GM13976 (cell line): ENCODE data around the gene ITPR1.
A peak's percentile ranks its signal among the peaks of the same experiment; 100 is the strongest.
"Not testable (repeated sequence)": the region's sequence is repeated elsewhere in the genome, so short reads cannot be mapped to it uniquely, and the experiment has no call there.

Experiments
- DNase-seq: peaks from one replicate; pipeline ENCODE4 v3.0.0; 2012; ENCODE audit warnings: low spot score
- in situ Hi-C: fragments of 300-500 bp; cut with MboI; formaldehyde crosslinking; loops from one replicate; pipeline ENCODE4 v1.12.0; 2022; ENCODE audit warnings: low sequenced_read_pairs, mixed read lengths, inconsistent platforms; ENCODE audit not compliant: unreplicated experiment
- TF ChIP-seq, protein P1 (sequence below): IDR thresholded peaks from 2 replicates; pipeline ENCODE4 v1.5.1; 2012; ENCODE audit warnings: borderline replicate concordance, mild to moderate bottlenecking; ENCODE audit not compliant: insufficient read depth; ENCODE audit errors: extremely low read depth, missing control alignments, control extremely low read depth

ITPR1 gene

GRCh38 chr3:4493014-4493940 lies at the start of gene ITPR1:
TSS of gene ITPR1 (plus strand) at chr3:4493348. CDS start at chr3:4516492, 23,144 bp downstream.
- TF ChIP-seq, protein P1, sequence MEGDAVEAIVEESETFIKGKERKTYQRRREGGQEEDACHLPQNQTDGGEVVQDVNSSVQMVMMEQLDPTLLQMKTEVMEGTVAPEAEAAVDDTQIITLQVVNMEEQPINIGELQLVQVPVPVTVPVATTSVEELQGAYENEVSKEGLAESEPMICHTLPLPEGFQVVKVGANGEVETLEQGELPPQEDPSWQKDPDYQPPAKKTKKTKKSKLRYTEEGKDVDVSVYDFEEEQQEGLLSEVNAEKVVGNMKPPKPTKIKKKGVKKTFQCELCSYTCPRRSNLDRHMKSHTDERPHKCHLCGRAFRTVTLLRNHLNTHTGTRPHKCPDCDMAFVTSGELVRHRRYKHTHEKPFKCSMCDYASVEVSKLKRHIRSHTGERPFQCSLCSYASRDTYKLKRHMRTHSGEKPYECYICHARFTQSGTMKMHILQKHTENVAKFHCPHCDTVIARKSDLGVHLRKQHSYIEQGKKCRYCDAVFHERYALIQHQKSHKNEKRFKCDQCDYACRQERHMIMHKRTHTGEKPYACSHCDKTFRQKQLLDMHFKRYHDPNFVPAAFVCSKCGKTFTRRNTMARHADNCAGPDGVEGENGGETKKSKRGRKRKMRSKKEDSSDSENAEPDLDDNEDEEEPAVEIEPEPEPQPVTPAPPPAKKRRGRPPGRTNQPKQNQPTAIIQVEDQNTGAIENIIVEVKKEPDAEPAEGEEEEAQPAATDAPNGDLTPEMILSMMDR: no peak
- in situ Hi-C loops: no loop called here
- DNase-seq: peak; percentile 97

DNA sequence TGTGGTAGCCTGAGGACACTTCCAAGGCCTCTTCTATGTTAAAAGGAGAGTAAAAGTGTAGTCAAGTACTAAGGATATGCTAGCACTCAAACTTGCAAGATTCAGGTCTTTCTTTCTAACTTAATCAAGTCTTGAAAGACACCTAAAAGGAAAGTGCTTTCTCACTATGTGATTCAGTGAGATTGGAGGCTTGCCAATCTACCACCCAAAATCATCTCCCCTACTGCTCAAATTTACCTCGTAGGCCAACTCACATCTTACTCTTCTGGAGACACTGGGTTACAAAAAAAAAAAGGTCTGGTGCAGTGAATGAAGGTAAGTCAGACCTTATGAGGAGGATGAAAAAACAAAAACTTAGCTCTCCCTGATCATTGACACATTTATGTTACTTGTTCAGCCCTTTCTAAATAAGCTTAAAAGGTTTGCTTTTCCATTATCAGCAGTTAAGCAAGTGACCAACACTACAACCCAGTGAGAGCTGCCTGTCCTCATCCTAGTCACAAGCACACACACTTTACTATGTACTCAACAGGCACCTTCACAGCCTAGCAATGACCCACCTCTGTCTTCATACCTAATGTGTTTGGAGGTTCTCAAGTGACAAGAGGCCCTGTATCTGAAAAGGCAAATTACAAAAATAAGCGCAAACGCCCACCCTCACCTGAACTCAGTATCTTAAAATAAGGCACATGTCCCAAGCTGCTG lies 45.7 kb upstream of the ITPR1 start:
- TF ChIP-seq, protein P1: no peak
- in situ Hi-C loops: no loop called here

GRCh38 chr3:4448187-4448586 lies 45.0 kb upstream of the ITPR1 start:
- TF ChIP-seq, protein P1: no peak
- no peak for DNase-seq
- in situ Hi-C loops: no loop called here

More for the DNA sequence above, 45.7 kb upstream of the ITPR1 start:
- no peak for DNase-seq

- DNase-seq: no peak
- TF ChIP-seq, protein P1: no peak
- in situ Hi-C loops: no loop called here
Observed at GRCh38 chr3:4449043-4449805, 43.9 kb upstream of the ITPR1 start.

GRCh38 chr3:4454142-4454541 lies 39.0 kb upstream of the ITPR1 start:
- DNase-seq: no peak
- TF ChIP-seq, protein P1: no peak
- in situ Hi-C loops: no loop called here

GRCh38 chr3:4456780-4457179 lies 36.4 kb upstream of the ITPR1 start:
- DNase-seq, in situ Hi-C loops: not testable (repeated sequence)
